GM04504 (cell line): ENCODE results near the gene CYP8B1.

Source experiments
- DNase-seq: peaks from one replicate; pipeline ENCODE4 v3.0.0-alpha.2; 2012; ENCODE audit warnings: low read depth

Gene CYP8B1

DNA sequence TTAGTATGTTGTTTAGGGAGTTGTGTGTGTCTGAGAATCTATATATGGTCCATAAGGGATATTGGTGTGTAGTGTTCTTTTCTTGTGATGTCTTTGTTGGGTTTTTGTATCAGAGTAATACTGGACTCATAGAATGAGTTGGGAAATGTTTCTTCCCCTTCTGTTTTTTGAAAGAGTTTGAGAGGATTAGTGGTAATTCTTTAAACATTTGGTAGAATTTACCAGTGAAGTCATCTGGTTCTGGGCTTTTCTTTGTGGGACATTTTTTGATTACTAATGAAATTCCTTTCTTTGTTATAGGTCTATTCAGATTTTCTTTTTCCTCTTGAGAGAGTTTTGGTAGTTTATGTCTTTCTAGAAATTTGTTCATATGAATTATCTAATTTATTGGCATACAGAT lies 49.5 kb downstream of the CYP8B1 start:
- no peak for DNase-seq

- no peak for DNase-seq
Measured at GRCh38 chr3:42823351-42823750, 52.3 kb downstream of the CYP8B1 start.

- no peak for DNase-seq
Measured at GRCh38 chr3:42822828-42823227, 52.9 kb downstream of the CYP8B1 start.
